ENCODE results near the gene TNFRSF14. TPM values are rescaled to one million over a fixed set of nuclear protein-coding genes. Genes with fewer than 3 reads are reported as not detected.
A peak's percentile ranks its signal among the peaks of the same experiment; 100 is the strongest.

TNFRSF14 gene
- total and polyA plus RNA-seq, 4 donors: 14.8 to 38.1 (median 29.1) TPM

GRCh38 chr1:2523891-2524609 lies 32.1 kb upstream of the TNFRSF14 start:
- no peaks in the 10 kb centered on the region for H3K27me3 ChIP-seq (ENCODE audit: control insufficient read depth in 4 of 4, insufficient read depth in 4 of 4, low read length in 3 of 4)
- 80% methylated on average over 10 of the region's 10 CpGs for WGBS
- no peaks in the 10 kb centered on the region for H3K9me3 ChIP-seq (ENCODE audit: control insufficient read depth in 4 of 4, low read length in 3 of 4)
- DNase-seq (ENCODE audit: low spot score): no peak
- H3K27ac ChIP-seq (ENCODE audit: low read depth in 1 of 2, low read length in 2 of 2): peak overlapping the region; percentile 16 to 44
- peaks cover 4 to 21% (median 13%) of the 10 kb centered on the region in 4 donors for H3K36me3 ChIP-seq (ENCODE audit: control insufficient read depth in 4 of 4, insufficient read depth in 3 of 4, low read depth in 1 of 4, low read length in 3 of 4)
- no peak for TF ChIP-seq HNF4A (conservative IDR thresholded peaks at IDR 0.05)
- no peak for TF ChIP-seq RXRA (IDR thresholded peaks at IDR 0.05)
- no peak for TF ChIP-seq YY1 (IDR thresholded peaks at IDR 0.05)
- no peak for TF ChIP-seq FOXA2 (IDR thresholded peaks at IDR 0.05)
- H3K4me3 ChIP-seq (ENCODE audit: low read depth in 1 of 3, low read length in 3 of 3): no peak overlapping the region
- H3K4me1 ChIP-seq (ENCODE audit: control insufficient read depth in 4 of 4, insufficient read depth in 4 of 4, low read length in 3 of 4): peaks cover 41 to 65% (median 60%) of the 10 kb centered on the region in 4 donors
- H3K9ac ChIP-seq (ENCODE audit: low read depth in 1 of 2, low read length in 2 of 2): peak overlapping the region in 1 of 2 donors; percentile 23

- DNase-seq (ENCODE audit: low spot score): no peak
Measured at GRCh38 chr1:2525572-2525919, 30.6 kb upstream of the TNFRSF14 start.

GRCh38 chr1:2525920-2526823 lies 30.0 kb upstream of the TNFRSF14 start, which contains the start of gene PANK4:
Gene PANK4, minus strand, starts transcription at chr1:2526596. Its CDS starts 9 bp downstream, at chr1:2526587.
- Histone ChIP-seq H3K4me3 (ENCODE audit: low read depth in 1 of 3, low read length in 3 of 3) (peak within 1 kb of the TSS; percentile 82 to 92 (median 87)), H3K4me1 (ENCODE audit: control insufficient read depth in 4 of 4, insufficient read depth in 4 of 4, low read length in 3 of 4) (peaks cover 56 to 81% (median 69%) of the 10 kb centered on the region in 4 donors), H3K27me3 (ENCODE audit: control insufficient read depth in 4 of 4, insufficient read depth in 4 of 4, low read length in 3 of 4) (no peaks in the 10 kb centered on the region), H3K36me3 (ENCODE audit: control insufficient read depth in 4 of 4, insufficient read depth in 3 of 4, low read depth in 1 of 4, low read length in 3 of 4) (peaks cover 0 to 5% (median 2%) of the 10 kb centered on the region in 4 donors), H3K9me3 (ENCODE audit: control insufficient read depth in 4 of 4, low read length in 3 of 4) (no peaks in the 10 kb centered on the region), H3K27ac (ENCODE audit: low read depth in 1 of 2, low read length in 2 of 2) (peak within 1 kb of the TSS; percentile 87 to 95), H3K9ac (ENCODE audit: low read depth in 1 of 2, low read length in 2 of 2) (peak within 1 kb of the TSS; percentile 65 to 94)
- under 1% methylated on average over 107 of the region's 107 CpGs for WGBS
- peak; percentile 88 for DNase-seq (ENCODE audit: low spot score)
- TF ChIP-seq EGR1 (IDR thresholded peaks at IDR 0.05; ENCODE audit: low read depth in 2 of 2): peak; percentile 56 to 71
- TF ChIP-seq ZBTB33 (IDR thresholded peaks at IDR 0.05): no peak
- TF ChIP-seq CTCF (IDR thresholded peaks at IDR 0.05; ENCODE audit: low read depth, low read length, missing input control): peak; percentile 11
- no peak for TF ChIP-seq HNF4A (conservative IDR thresholded peaks at IDR 0.05)
- no peak for TF ChIP-seq ATF3 (IDR thresholded peaks at IDR 0.05)
- no peak for TF ChIP-seq GABPA (IDR thresholded peaks at IDR 0.05 in 1 of 2, conservative IDR thresholded peaks at IDR 0.05 in 1 of 2)
- no peak for TF ChIP-seq FOXA1 (IDR thresholded peaks at IDR 0.05)
- TF ChIP-seq JUND (IDR thresholded peaks at IDR 0.05): no peak
- no peak for TF ChIP-seq MAX (IDR thresholded peaks at IDR 0.05)
- no peak for TF ChIP-seq NR2F2 (IDR thresholded peaks at IDR 0.05)
- peak; percentile 97 for TF ChIP-seq YY1 (IDR thresholded peaks at IDR 0.05)
- no peak for TF ChIP-seq TAF1 (conservative IDR thresholded peaks at IDR 0.05)
- TF ChIP-seq HNF4G (IDR thresholded peaks at IDR 0.05): no peak

More at GRCh38 chr1:2525572-2525919, 30.6 kb upstream of the TNFRSF14 start:
- WGBS: 2% methylated on average over 20 of the region's 20 CpGs
- H3K27ac ChIP-seq (ENCODE audit: low read depth in 1 of 2, low read length in 2 of 2): peak overlapping the region; percentile 75 to 82
- H3K36me3 ChIP-seq (ENCODE audit: control insufficient read depth in 4 of 4, insufficient read depth in 3 of 4, low read depth in 1 of 4, low read length in 3 of 4): peaks cover 4 to 9% (median 7%) of the 10 kb centered on the region in 4 donors
- TF ChIP-seq FOXA1 (IDR thresholded peaks at IDR 0.05): no peak
- no peaks in the 10 kb centered on the region for H3K27me3 ChIP-seq (ENCODE audit: control insufficient read depth in 4 of 4, insufficient read depth in 4 of 4, low read length in 3 of 4)
- H3K4me3 ChIP-seq (ENCODE audit: low read depth in 1 of 3, low read length in 3 of 3): peak overlapping the region; percentile 82 to 92 (median 87)
- peak overlapping the region; percentile 65 to 94 for H3K9ac ChIP-seq (ENCODE audit: low read depth in 1 of 2, low read length in 2 of 2)
- H3K4me1 ChIP-seq (ENCODE audit: control insufficient read depth in 4 of 4, insufficient read depth in 4 of 4, low read length in 3 of 4): peaks cover 52 to 75% (median 63%) of the 10 kb centered on the region in 4 donors
- no peaks in the 10 kb centered on the region for H3K9me3 ChIP-seq (ENCODE audit: control insufficient read depth in 4 of 4, low read length in 3 of 4)
